T-helper 2 cell treated with Interferon-gamma antibody and Interleukin-4, amounts not matched to agents 5 μg/mL and 100 μg/mL, for 36 hours (primary cell): Measurements from ENCODE around the gene BCKDHB.
A peak's percentile ranks its signal among the peaks of the same experiment; 100 is the strongest.

Experiments used
- DNase-seq: peaks from one replicate; pipeline ENCODE4 v3.0.0; 2021; ENCODE audit warnings: low spot score
- H3K27ac Mint-ChIP-seq: one replicate; pipeline ENCODE4 v1.8.0; 2021; ENCODE audit warnings: mild to moderate bottlenecking, mixed read lengths
- H3K27me3 Mint-ChIP-seq: one replicate; pipeline ENCODE4 v1.8.0; 2021; ENCODE audit warnings: low read depth, mixed read lengths
- H3K36me3 Mint-ChIP-seq: one replicate; pipeline ENCODE4 v1.8.0; 2021; ENCODE audit warnings: low read depth, mixed read lengths
- H3K4me1 Mint-ChIP-seq: one replicate; pipeline ENCODE4 v1.8.0; 2021; ENCODE audit warnings: low read depth, mixed read lengths
- H3K4me3 Mint-ChIP-seq: one replicate; pipeline ENCODE4 v1.8.0; 2022; ENCODE audit warnings: mild to moderate bottlenecking, moderate library complexity, mixed read lengths
- H3K9me3 Mint-ChIP-seq: one replicate; pipeline ENCODE4 v1.8.0; 2021; ENCODE audit warnings: mixed read lengths

BCKDHB gene

DNA sequence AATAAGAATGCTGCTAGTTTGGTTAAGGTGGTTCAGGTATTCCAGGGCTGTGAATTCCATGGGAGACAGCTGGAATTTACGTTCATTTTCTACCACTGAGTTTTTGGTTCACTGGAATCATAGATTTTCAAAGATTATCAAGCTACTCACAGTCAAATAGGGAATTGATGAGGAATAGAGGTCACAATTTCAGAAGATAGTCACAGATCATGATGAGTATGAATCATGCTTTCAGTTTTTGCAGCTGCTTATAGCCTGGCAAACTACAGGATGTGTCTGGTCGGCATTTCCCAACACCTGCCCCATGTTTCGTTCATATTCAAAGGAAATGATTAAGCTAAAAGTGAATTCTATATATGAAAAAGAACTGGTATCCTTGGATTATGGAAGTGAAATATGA is 58.7 kb downstream of the BCKDHB start:
- Mint-ChIP-seq H3K9me3 (no peaks in the 10 kb centered on the region), H3K4me3 (no peak overlapping the region), H3K4me1 (peaks cover 12% of the 10 kb centered on the region), H3K36me3 (peaks cover 2% of the 10 kb centered on the region), H3K27ac (peak overlapping the region; percentile 79), H3K27me3 (no peaks in the 10 kb centered on the region)
- DNase-seq = peak; percentile 53

GRCh38 chr6:80165819-80166218 is 59.3 kb downstream of the BCKDHB start:
- H3K27ac Mint-ChIP-seq = no peak overlapping the region
- no peaks in the 10 kb centered on the region for H3K9me3 Mint-ChIP-seq
- no peak for DNase-seq
- H3K4me3 Mint-ChIP-seq = no peak overlapping the region
- H3K4me1 Mint-ChIP-seq = peaks cover 12% of the 10 kb centered on the region
- peaks cover 6% of the 10 kb centered on the region for H3K36me3 Mint-ChIP-seq
- no peaks in the 10 kb centered on the region for H3K27me3 Mint-ChIP-seq

DNA sequence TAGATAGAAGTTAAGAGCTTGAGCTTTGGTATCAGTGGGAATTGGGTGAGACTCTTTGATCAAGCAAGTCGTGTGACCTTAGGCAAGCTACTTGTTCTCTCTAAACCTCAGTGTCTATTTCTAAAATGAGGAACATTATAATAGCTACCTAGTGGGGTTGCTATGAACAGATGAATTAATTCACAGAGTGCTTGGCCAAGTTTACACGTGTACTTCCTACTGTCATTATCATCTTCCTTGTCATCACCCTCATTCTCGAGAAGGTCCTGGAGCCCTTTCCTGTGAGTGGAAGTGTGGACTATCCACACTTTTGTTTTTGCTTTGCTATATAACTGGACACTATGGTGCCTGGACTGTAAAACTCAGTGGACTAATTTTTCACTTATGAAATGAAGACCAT is 64.0 kb downstream of the BCKDHB start:
- Mint-ChIP-seq H3K27ac (no peak overlapping the region), H3K4me1 (peaks cover 11% of the 10 kb centered on the region), H3K4me3 (no peak overlapping the region), H3K27me3 (no peaks in the 10 kb centered on the region), H3K9me3 (no peaks in the 10 kb centered on the region), H3K36me3 (peaks cover 11% of the 10 kb centered on the region)
- DNase-seq = no peak

GRCh38 chr6:80173411-80173810 is 66.9 kb downstream of the BCKDHB start:
- H3K36me3 Mint-ChIP-seq = peaks cover 10% of the 10 kb centered on the region
- no peaks in the 10 kb centered on the region for H3K27me3 Mint-ChIP-seq
- no peak for DNase-seq
- no peak overlapping the region for H3K27ac Mint-ChIP-seq
- no peak overlapping the region for H3K4me3 Mint-ChIP-seq
- H3K4me1 Mint-ChIP-seq = peaks cover 6% of the 10 kb centered on the region
- H3K9me3 Mint-ChIP-seq = no peaks in the 10 kb centered on the region

GRCh38 chr6:80174900-80175572 is 68.6 kb downstream of the BCKDHB start:
- no peak overlapping the region for H3K27ac Mint-ChIP-seq
- no peaks in the 10 kb centered on the region for H3K27me3 Mint-ChIP-seq
- peaks cover 10% of the 10 kb centered on the region for H3K36me3 Mint-ChIP-seq
- H3K4me1 Mint-ChIP-seq = peaks cover 6% of the 10 kb centered on the region
- no peaks in the 10 kb centered on the region for H3K9me3 Mint-ChIP-seq
- no peak for DNase-seq
- no peak overlapping the region for H3K4me3 Mint-ChIP-seq

GRCh38 chr6:80179695-80180094 is 73.2 kb downstream of the BCKDHB start:
- Mint-ChIP-seq H3K36me3 (peaks cover 1% of the 10 kb centered on the region), H3K27ac (no peak overlapping the region), H3K27me3 (no peaks in the 10 kb centered on the region), H3K4me3 (no peak overlapping the region), H3K4me1 (peaks cover 4% of the 10 kb centered on the region), H3K9me3 (no peaks in the 10 kb centered on the region)
- no peak for DNase-seq

GRCh38 chr6:80181352-80182081 is 75.0 kb downstream of the BCKDHB start:
- no peak overlapping the region for H3K4me3 Mint-ChIP-seq
- DNase-seq = no peak
- H3K4me1 Mint-ChIP-seq = no peaks in the 10 kb centered on the region
- no peaks in the 10 kb centered on the region for H3K9me3 Mint-ChIP-seq
- H3K27ac Mint-ChIP-seq = no peak overlapping the region
- H3K36me3 Mint-ChIP-seq = no peaks in the 10 kb centered on the region
- H3K27me3 Mint-ChIP-seq = no peaks in the 10 kb centered on the region

- Mint-ChIP-seq H3K27me3 (no peaks in the 10 kb centered on the region), H3K27ac (no peak overlapping the region), H3K9me3 (no peaks in the 10 kb centered on the region), H3K36me3 (no peaks in the 10 kb centered on the region), H3K4me1 (no peaks in the 10 kb centered on the region), H3K4me3 (no peak overlapping the region)
- DNase-seq = no peak
Observed at GRCh38 chr6:80182308-80182707, 75.8 kb downstream of the BCKDHB start.

- H3K4me1 Mint-ChIP-seq = no peaks in the 10 kb centered on the region
Observed at GRCh38 chr6:80183019-80183795, 76.7 kb downstream of the BCKDHB start.

GRCh38 chr6:80185492-80185891 is 79.0 kb downstream of the BCKDHB start:
- no peak overlapping the region for H3K4me3 Mint-ChIP-seq
- no peaks in the 10 kb centered on the region for H3K36me3 Mint-ChIP-seq
- no peaks in the 10 kb centered on the region for H3K4me1 Mint-ChIP-seq
- H3K27me3 Mint-ChIP-seq = no peaks in the 10 kb centered on the region
- DNase-seq = no peak
- no peaks in the 10 kb centered on the region for H3K9me3 Mint-ChIP-seq
- H3K27ac Mint-ChIP-seq = no peak overlapping the region

More at GRCh38 chr6:80183019-80183795, 76.7 kb downstream of the BCKDHB start:
- no peak overlapping the region for H3K4me3 Mint-ChIP-seq
- no peak for DNase-seq
- no peaks in the 10 kb centered on the region for H3K36me3 Mint-ChIP-seq
- H3K9me3 Mint-ChIP-seq = no peaks in the 10 kb centered on the region
- H3K27ac Mint-ChIP-seq = no peak overlapping the region
- H3K27me3 Mint-ChIP-seq = no peaks in the 10 kb centered on the region

- DNase-seq = no peak
- no peak overlapping the region for H3K27ac Mint-ChIP-seq
- no peak overlapping the region for H3K4me3 Mint-ChIP-seq
- no peaks in the 10 kb centered on the region for H3K9me3 Mint-ChIP-seq
- H3K4me1 Mint-ChIP-seq = no peaks in the 10 kb centered on the region
- H3K27me3 Mint-ChIP-seq = no peaks in the 10 kb centered on the region
- H3K36me3 Mint-ChIP-seq = no peaks in the 10 kb centered on the region
Observed at GRCh38 chr6:80186082-80186481, 79.6 kb downstream of the BCKDHB start.

DNA sequence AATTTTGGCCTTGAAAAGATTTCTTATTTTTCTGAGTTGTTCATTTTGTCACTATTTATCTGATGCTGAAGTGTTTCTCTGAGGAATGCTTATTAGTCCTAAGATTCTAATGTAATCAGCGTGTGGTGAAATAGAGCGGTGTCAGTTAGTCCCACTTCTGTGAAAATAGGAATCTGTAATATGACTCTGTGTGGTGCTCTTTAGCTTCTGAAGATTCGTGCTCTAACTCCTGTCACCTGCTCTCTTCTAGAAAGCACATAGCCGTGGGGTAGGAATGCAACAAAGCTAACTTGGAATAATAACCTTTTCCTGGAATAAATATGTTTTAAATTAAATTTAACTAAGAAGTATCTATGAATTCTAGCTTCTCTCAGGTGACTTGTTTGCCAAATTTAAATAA is 90.4 kb downstream of the BCKDHB start:
- H3K36me3 Mint-ChIP-seq = no peaks in the 10 kb centered on the region
- H3K4me1 Mint-ChIP-seq = no peaks in the 10 kb centered on the region
- no peaks in the 10 kb centered on the region for H3K9me3 Mint-ChIP-seq
- H3K27me3 Mint-ChIP-seq = no peaks in the 10 kb centered on the region
- no peak overlapping the region for H3K4me3 Mint-ChIP-seq
- DNase-seq = no peak
- H3K27ac Mint-ChIP-seq = no peak overlapping the region

- Mint-ChIP-seq H3K4me1 (no peaks in the 10 kb centered on the region), H3K27ac (no peak overlapping the region), H3K4me3 (no peak overlapping the region), H3K36me3 (no peaks in the 10 kb centered on the region), H3K27me3 (no peaks in the 10 kb centered on the region), H3K9me3 (no peaks in the 10 kb centered on the region)
- DNase-seq = no peak
Observed at GRCh38 chr6:80197474-80197873, 91.0 kb downstream of the BCKDHB start.

GRCh38 chr6:80197986-80198385 is 91.5 kb downstream of the BCKDHB start:
- H3K4me1 Mint-ChIP-seq = no peaks in the 10 kb centered on the region
- no peak overlapping the region for H3K4me3 Mint-ChIP-seq
- no peak for DNase-seq
- H3K36me3 Mint-ChIP-seq = peaks cover 2% of the 10 kb centered on the region
- no peaks in the 10 kb centered on the region for H3K9me3 Mint-ChIP-seq
- no peaks in the 10 kb centered on the region for H3K27me3 Mint-ChIP-seq
- no peak overlapping the region for H3K27ac Mint-ChIP-seq
